Neutrophil (primary cell): Measurements from ENCODE around the gene PTPRD.

Experiments used
- H3K27ac ChIP-seq: fragments of 200-600 bp; sonication (generic); 2 replicates; pipeline ENCODE4 v1.5.1; 2016; ENCODE audit warnings: mild to moderate bottlenecking, moderate library complexity
- H3K27me3 ChIP-seq: fragments of 200-600 bp; sonication (generic); 2 replicates; pipeline ENCODE4 v1.6.0; 2016; ENCODE audit warnings: mild to moderate bottlenecking
- H3K36me3 ChIP-seq: fragments of 200-600 bp; sonication (generic); 2 replicates; pipeline ENCODE4 v1.5.1; 2017
- H3K4me1 ChIP-seq, 2 experiments: fragments of 200-600 bp in 1 of 2; sonication (generic) in 1 of 2; 1 replicate in 1 of 2; 2 replicates in 1 of 2; pipeline versions ENCODE4 v1.5.1 to v1.6.1; 2013 to 2016; ENCODE audit warnings: low read depth in 1 of 2, low read length in 1 of 2, mild to moderate bottlenecking in 1 of 2, moderate library complexity in 1 of 2; ENCODE audit not compliant: control insufficient read depth in 1 of 2, insufficient read depth in 1 of 2
- H3K4me3 ChIP-seq, 2 experiments: fragments of 200-600 bp in 1 of 2; sonication (generic) in 1 of 2; 1 replicate in 1 of 2; 2 replicates in 1 of 2; pipeline ENCODE4 v1.5.1; 2013 to 2016; ENCODE audit warnings: low read depth in 1 of 2, low read length in 1 of 2, mild to moderate bottlenecking in 1 of 2, moderate library complexity in 1 of 2
- H3K9me3 ChIP-seq: fragments of 200-600 bp; sonication (generic); 2 replicates; pipeline ENCODE4 v1.5.1; 2016
- TF ChIP-seq, protein P1 (sequence below): fragments of 200-600 bp; sonication (generic); IDR thresholded peaks from 2 replicates; pipeline ENCODE4 v1.5.1; 2016; ENCODE audit warnings: antibody characterized with exemption

The PTPRD gene

DNA sequence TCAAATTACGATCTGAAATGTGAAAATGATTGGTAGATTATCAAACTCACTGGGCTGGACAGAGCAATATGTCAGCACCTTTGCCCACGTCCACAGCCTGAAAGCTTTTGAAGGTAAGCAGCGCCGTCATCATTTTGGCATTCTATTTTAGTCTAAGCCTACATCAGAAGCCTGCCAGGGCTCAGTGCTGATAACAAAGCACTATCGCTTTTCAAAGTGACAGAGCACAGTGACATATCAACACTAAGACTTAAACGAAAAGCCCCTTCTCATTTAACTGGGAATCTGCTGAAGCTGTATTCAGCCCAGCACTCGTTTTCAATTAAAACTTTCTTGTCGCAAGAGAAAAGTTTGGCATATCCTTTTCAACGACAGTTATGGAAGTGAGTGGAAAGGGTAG lies 1076.3 kb downstream of the PTPRD start:
- Histone ChIP-seq H3K4me3 (no peak overlapping the region), H3K27ac (no peak overlapping the region)
- TF ChIP-seq, protein P1, sequence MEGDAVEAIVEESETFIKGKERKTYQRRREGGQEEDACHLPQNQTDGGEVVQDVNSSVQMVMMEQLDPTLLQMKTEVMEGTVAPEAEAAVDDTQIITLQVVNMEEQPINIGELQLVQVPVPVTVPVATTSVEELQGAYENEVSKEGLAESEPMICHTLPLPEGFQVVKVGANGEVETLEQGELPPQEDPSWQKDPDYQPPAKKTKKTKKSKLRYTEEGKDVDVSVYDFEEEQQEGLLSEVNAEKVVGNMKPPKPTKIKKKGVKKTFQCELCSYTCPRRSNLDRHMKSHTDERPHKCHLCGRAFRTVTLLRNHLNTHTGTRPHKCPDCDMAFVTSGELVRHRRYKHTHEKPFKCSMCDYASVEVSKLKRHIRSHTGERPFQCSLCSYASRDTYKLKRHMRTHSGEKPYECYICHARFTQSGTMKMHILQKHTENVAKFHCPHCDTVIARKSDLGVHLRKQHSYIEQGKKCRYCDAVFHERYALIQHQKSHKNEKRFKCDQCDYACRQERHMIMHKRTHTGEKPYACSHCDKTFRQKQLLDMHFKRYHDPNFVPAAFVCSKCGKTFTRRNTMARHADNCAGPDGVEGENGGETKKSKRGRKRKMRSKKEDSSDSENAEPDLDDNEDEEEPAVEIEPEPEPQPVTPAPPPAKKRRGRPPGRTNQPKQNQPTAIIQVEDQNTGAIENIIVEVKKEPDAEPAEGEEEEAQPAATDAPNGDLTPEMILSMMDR: no peak

GRCh38 chr9:9523476-9524139 lies 1089.2 kb downstream of the PTPRD start:
- Histone ChIP-seq H3K36me3 (no peaks in the 10 kb centered on the region), H3K4me3 (no peak overlapping the region), H3K4me1 (no peaks in the 10 kb centered on the region), H3K27ac (no peak overlapping the region), H3K27me3 (no peaks in the 10 kb centered on the region), H3K9me3 (no peaks in the 10 kb centered on the region)
- TF ChIP-seq, protein P1: no peak

More for the DNA sequence above, 1076.3 kb downstream of the PTPRD start:
- H3K27me3 ChIP-seq: no peaks in the 10 kb centered on the region
- no peaks in the 10 kb centered on the region for H3K4me1 ChIP-seq
- no peaks in the 10 kb centered on the region for H3K9me3 ChIP-seq
- H3K36me3 ChIP-seq: no peaks in the 10 kb centered on the region

- Histone ChIP-seq H3K4me1 (no peaks in the 10 kb centered on the region), H3K27ac (no peak overlapping the region), H3K4me3 (no peak overlapping the region), H3K27me3 (no peaks in the 10 kb centered on the region), H3K36me3 (no peaks in the 10 kb centered on the region), H3K9me3 (no peaks in the 10 kb centered on the region)
- TF ChIP-seq, protein P1: no peak
Observed at GRCh38 chr9:9522406-9522805, 1090.4 kb downstream of the PTPRD start.

- Histone ChIP-seq H3K27ac (no peak overlapping the region), H3K27me3 (no peaks in the 10 kb centered on the region), H3K4me1 (no peaks in the 10 kb centered on the region), H3K9me3 (no peaks in the 10 kb centered on the region), H3K4me3 (no peak overlapping the region), H3K36me3 (no peaks in the 10 kb centered on the region)
- TF ChIP-seq, protein P1: no peak
Observed at GRCh38 chr9:9521033-9521779, 1091.6 kb downstream of the PTPRD start.

DNA sequence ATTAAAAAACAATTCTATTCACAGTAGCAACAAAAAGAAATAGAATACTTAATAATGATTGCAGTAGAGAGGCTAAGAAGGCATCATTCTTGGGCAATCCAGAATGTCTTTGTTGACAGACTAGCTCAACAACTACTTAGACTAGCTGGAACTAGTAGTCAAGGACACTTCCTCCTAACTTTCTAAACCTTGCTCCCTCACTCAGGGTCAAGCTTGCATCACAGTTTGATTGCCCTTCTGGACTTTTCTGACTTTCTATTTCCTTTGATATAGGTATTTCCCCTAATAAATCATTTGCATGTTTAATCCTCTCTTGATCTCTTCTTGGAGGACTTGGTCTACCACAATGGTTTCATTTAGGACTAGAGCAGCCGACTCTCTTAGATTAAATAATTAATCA lies 1107.9 kb downstream of the PTPRD start:
- TF ChIP-seq, protein P1: no peak
- H3K4me3 ChIP-seq: no peak overlapping the region

More for the DNA sequence above, 1107.9 kb downstream of the PTPRD start:
- no peak overlapping the region for H3K27ac ChIP-seq
- H3K36me3 ChIP-seq: no peaks in the 10 kb centered on the region
- H3K27me3 ChIP-seq: no peaks in the 10 kb centered on the region
- no peaks in the 10 kb centered on the region for H3K4me1 ChIP-seq
- H3K9me3 ChIP-seq: no peaks in the 10 kb centered on the region
